GM21576 (cell line): ENCODE results near the gene EYA4.

Source experiments
- ATAC-seq: cut with Tn5 transposase; IDR thresholded peaks from one replicate; pipeline ENCODE4 v1.9.1; 2021; ENCODE audit warnings: mild to moderate bottlenecking, moderate library complexity; ENCODE audit not compliant: unreplicated experiment

The EYA4 gene

DNA sequence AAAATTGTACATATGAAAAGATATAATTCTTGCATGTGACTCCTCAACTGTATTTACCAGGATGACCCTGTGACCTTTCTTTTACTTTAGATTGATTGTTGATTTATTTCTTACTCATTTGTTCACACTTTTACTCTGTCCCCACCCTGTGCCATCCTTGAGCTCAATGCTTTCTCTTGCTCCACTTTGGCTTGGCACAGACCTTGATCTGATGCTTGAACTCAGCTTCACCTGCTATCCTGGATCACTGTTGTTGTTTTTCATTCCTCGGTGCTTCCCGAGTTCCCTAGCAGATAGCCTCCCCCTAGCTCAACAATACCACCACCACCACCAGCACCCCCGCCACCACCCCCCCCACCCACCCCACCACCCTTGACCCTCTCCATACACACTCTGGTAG lies 102.1 kb downstream of the EYA4 start:
- no peak for ATAC-seq

GRCh38 chr6:133348846-133349245 lies 107.7 kb downstream of the EYA4 start:
- no peak for ATAC-seq

GRCh38 chr6:133350928-133351327 lies 109.8 kb downstream of the EYA4 start:
- ATAC-seq, result no peak

GRCh38 chr6:133352046-133352445 lies 110.9 kb downstream of the EYA4 start:
- ATAC-seq, result no peak

DNA sequence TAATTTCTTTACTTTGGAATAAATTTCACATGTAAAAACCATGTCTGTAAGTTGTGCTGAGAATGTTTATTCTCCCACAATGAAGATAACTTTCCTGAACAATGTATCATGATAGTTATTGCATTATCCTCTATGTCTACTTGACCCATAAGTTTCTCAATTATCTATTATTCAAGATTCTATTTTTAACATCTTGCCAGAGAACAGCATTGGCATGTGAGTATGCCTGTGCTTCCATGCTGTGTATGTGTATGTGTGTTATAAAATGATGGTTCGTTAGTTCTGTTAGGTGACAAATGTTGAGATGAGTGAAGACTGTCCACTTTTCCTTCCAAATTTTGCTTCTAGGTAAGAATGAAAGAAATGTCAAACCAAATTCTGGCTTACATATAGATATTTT lies 111.9 kb downstream of the EYA4 start:
- no peak for ATAC-seq

DNA sequence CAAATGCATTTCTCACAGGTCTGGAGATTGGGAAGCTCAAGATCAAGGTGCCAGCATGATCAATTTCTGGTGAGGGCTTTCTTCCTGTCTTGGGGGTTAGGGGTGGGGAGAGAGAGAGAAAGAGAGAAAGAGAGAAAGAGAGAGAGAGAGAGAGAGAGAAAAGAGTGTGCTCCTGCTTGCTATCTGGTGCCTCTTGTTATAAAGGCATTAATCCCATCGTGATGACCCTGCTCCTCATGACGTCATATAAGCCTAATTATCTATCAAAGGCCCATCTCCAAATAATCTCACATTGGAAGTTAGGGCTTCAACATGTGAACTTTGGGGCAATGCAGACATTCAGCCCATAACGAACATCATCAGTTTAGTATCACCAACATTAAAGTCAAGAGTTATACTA lies 114.8 kb downstream of the EYA4 start:
- no peak for ATAC-seq

DNA sequence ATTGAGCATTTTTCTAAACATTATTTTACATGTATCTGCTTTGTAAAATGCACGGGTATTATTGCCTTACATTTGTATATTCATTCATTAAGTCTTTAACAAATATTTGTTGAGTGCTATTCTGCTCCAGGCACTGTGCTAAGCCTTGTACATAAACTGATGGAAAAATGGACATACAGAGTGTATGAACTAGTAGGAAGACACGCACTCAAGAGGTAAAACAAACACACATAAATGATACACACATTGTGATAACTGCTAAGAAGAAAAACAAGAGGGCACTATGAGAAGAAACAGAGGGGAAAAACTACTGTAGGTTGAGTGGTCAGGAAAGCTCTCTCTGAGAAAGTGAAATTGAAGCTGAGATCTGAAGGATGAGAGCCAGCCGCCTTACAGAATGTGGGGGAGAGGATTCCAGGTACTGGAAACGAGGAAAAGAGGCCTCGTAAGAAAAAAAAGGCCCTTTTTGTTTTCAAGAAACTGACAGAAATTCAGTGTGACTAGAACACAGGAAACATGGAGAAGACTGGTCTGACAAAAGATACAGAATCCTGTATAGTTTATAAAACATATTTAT lies 117.5 kb downstream of the EYA4 start:
- ATAC-seq, result no peak

DNA sequence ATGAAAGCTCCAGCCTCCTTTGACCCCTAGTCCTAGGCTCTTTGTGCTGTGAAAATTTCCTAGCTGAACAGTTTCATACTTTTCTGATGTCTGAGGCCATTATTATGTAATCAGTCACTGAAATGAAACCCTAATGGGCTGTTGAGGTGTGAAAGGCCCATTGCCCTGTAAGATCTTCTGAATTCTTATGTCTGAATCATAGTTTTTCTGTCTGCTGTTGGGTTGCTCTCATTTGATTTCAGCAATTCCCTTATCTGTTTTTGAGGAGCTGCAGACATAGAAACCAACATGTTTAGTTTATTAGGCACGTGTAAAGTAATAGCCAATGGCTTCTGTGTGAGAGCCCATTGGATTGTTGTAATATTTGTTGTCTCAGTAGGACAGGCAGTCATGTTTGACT lies 118.1 kb downstream of the EYA4 start:
- ATAC-seq, result no peak

GRCh38 chr6:133359760-133360159 lies 118.6 kb downstream of the EYA4 start:
- ATAC-seq, result no peak

- no peak for ATAC-seq
Observed at GRCh38 chr6:133360194-133360593, 119.0 kb downstream of the EYA4 start.

GRCh38 chr6:133362813-133363212 lies 121.7 kb downstream of the EYA4 start:
- ATAC-seq, result no peak

DNA sequence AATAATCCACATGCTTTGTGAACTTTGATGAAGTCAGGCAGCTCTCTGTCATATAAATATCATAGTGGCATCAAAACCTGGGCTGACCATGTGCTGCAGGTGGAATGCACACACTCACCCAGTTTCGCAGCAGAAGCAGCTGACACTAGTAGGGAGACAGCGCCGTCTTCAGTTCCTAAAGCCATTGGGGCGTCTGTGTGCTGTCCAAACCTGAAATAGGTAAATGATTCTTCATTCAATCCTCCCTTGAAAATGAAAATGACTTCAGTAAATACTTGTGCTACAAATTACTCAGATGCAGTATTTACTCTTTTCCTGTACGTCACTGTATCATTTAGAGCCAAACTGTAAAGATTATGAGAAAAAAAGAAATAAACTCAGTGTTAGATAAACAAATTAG lies 127.5 kb downstream of the EYA4 start:
- no peak for ATAC-seq

GRCh38 chr6:133369773-133370272 lies 128.7 kb downstream of the EYA4 start:
- no peak for ATAC-seq

DNA sequence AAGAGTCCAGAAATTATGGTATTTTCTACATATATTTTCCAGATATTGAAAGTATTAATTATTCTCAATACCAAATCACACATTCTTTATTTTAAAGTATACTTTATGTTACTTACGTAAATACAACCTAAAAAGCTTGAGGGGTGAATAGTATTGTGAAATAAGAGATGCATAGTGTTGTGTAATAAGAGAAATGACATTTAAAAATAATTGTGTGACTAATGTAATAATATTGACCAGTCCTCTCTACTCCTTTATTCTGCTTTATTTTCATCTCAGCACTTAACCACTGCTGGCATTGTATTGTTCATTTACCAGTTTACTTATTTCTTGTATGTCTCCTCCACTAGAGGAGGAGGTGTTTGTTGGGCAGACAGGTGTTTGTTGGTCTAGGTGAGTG lies 135.6 kb downstream of the EYA4 start:
- ATAC-seq, result no peak

DNA sequence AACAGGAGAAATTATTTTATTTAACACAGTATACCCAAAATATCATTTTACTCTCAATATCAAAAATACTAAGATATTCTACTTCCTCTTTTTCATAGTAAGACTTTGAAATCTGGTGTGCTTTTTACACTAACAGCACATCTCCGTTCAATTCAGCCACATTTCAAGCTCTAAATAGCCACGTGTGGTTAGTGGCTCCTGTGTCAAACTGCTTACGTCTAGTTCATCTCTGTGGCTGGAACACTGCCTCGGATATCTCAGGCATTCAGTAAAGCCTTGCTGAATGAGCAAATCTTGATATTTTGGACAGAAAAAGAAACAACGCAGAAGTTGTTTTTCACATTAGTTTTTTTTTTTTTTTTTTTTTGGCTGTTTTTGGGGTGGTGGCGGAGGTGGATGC lies 136.1 kb downstream of the EYA4 start:
- no peak for ATAC-seq

GRCh38 chr6:133380047-133380446 lies 138.9 kb downstream of the EYA4 start:
- no peak for ATAC-seq

GRCh38 chr6:133380723-133381122 lies 139.6 kb downstream of the EYA4 start:
- ATAC-seq, result no peak

DNA sequence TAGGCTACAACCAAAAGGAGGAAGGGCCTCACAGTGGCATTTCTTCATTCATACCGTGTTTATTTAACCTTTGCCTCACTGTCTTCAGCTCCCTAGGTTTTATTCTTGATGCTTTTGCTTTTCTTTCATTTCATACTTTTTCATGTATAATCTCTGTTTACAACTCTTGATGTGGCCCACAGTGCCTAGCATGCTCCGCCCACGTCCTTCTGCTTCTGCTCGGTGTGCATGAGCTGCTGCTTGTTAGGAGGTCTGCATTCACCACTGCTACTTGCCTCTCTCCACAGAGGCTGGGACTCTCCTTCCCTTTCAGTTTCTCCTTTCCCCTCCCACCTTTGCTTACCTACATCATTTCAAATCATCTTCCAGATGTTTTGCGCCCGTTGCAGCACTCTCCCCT lies 147.6 kb downstream of the EYA4 start:
- no peak for ATAC-seq

GRCh38 chr6:133390168-133390567 lies 149.0 kb downstream of the EYA4 start:
- ATAC-seq, result no peak

DNA sequence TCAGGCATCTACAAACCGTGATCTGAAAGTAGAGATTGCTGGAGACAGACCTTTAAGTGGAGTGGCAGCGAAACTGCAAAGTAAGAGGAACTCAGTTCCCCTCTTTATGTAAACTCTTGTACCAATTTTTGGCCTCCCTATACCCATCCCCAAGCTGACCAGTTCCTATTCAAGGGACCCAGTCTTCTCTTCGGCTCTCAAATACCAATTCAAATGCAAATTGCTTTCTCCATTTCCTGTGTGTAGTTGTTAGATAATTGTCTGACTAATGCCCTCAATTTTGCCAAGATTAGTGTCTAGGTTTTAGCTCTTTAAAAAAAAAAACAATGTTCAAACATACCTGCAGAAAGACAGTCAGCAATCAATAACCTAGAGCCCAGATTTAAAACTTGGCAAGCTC lies 150.9 kb downstream of the EYA4 start:
- no peak for ATAC-seq

- no peak for ATAC-seq
Observed at GRCh38 chr6:133392641-133393040, 151.5 kb downstream of the EYA4 start.

- ATAC-seq, result no peak
Observed at GRCh38 chr6:133393891-133394290, 152.7 kb downstream of the EYA4 start.

DNA sequence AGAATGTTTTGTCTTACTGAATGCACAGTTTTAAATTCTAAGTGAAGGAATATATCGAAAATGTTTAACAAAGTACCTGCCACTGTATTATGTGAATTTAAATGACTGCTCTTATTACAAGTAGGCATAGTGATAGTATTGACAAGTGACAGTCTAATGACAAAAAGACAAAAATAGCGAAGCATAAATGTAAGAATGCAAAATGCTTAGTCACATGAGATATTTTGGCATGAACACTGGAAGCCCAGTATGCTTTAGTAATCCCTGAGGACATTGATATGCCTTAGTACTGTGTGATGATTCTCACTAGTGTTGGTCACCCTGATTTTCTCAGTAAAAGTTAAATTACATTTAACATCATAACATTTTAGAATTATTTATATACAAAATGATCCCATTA lies 153.5 kb downstream of the EYA4 start:
- ATAC-seq, result no peak
